Measurements from ENCODE around the gene ZC3H12A.

ZC3H12A gene

DNA sequence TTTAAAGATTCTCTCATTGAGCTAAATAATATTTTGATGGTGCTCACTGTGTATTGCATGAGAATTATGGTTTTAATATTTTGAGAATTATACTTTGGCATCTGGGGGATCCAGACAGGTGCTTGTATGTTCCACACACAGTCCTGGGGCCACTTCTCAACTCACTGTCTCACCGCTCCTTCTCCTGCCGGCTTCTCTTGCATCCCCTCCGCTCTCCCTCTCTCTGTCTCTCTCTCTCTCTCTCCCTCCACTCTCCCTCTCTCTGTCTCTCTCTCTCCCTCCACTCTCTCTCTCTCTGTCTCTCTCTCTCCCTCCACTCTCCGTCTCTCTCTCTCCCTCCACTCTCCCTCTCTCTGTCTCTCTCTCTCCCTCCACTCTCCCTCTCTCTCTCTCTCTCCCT, 32.2 kb upstream of the ZC3H12A start:
- Histone ChIP-seq H3K4me1 (ENCODE audit: insufficient read depth, low read length, severe bottlenecking) (no peaks in the 10 kb centered on the region), H3K4me2 (ENCODE audit: low read length) (no peak overlapping the region), H4K20me1 (ENCODE audit: insufficient read depth, low read length) (no peaks in the 10 kb centered on the region), H3K9me2 (ENCODE audit: low read depth, low read length) (no peaks in the 10 kb centered on the region), H3K4me3 (ENCODE audit: low read depth, low read length, poor library complexity, severe bottlenecking) (no peak overlapping the region), H3K27ac (ENCODE audit: low read depth, low read length, poor library complexity, severe bottlenecking) (no peak overlapping the region), H3K9ac (ENCODE audit: low read length) (no peak overlapping the region), H3F3A (ENCODE audit: insufficient read depth, low read length) (no peaks in the 10 kb centered on the region), H3K27me3 (ENCODE audit: insufficient read depth, low read length) (no peaks in the 10 kb centered on the region), H3K9me3 (ENCODE audit: low read length) (no peaks in the 10 kb centered on the region), H2AFZ (ENCODE audit: low read length) (no peak overlapping the region), H3K36me3 (ENCODE audit: insufficient read depth, low read length) (no peaks in the 10 kb centered on the region), H3K79me2 (ENCODE audit: insufficient read depth, low read length) (no peaks in the 10 kb centered on the region)
- TF ChIP-seq, protein P1, sequence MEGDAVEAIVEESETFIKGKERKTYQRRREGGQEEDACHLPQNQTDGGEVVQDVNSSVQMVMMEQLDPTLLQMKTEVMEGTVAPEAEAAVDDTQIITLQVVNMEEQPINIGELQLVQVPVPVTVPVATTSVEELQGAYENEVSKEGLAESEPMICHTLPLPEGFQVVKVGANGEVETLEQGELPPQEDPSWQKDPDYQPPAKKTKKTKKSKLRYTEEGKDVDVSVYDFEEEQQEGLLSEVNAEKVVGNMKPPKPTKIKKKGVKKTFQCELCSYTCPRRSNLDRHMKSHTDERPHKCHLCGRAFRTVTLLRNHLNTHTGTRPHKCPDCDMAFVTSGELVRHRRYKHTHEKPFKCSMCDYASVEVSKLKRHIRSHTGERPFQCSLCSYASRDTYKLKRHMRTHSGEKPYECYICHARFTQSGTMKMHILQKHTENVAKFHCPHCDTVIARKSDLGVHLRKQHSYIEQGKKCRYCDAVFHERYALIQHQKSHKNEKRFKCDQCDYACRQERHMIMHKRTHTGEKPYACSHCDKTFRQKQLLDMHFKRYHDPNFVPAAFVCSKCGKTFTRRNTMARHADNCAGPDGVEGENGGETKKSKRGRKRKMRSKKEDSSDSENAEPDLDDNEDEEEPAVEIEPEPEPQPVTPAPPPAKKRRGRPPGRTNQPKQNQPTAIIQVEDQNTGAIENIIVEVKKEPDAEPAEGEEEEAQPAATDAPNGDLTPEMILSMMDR (IDR thresholded peaks at IDR 0.05; ENCODE audit: low read length): no peak
- TF ChIP-seq EZH2 (IDR thresholded peaks at IDR 0.05; ENCODE audit: borderline replicate concordance, low read length): no peak

DNA sequence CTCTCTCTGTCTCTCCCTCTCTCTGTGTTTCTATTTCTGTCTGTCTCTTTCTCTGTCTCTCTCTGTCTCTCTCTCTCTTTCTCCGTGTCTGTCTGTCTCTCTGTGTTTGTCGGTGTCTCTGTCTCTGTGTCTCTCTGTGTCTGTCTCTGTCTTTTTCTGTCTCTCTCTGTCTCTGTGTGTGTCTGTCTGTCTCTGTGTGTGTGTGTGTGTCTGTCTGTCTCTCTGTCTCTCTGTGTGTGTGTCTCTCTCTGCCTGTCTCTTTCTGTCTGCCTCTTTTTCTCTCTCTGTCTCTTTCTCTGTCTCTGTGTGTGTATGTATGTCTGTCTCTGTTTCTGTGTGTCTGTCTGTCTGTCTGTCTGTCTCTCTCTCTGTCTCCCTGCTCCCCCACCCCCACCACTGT, 31.7 kb upstream of the ZC3H12A start:
- no peak overlapping the region for H3K27ac ChIP-seq (ENCODE audit: low read depth, low read length, poor library complexity, severe bottlenecking)
- no peak overlapping the region for H2AFZ ChIP-seq (ENCODE audit: low read length)
- H3K9me2 ChIP-seq (ENCODE audit: low read depth, low read length): no peaks in the 10 kb centered on the region
- no peaks in the 10 kb centered on the region for H3F3A ChIP-seq (ENCODE audit: insufficient read depth, low read length)
- no peaks in the 10 kb centered on the region for H3K4me1 ChIP-seq (ENCODE audit: insufficient read depth, low read length, severe bottlenecking)
- no peak overlapping the region for H3K9ac ChIP-seq (ENCODE audit: low read length)
- TF ChIP-seq EZH2 (IDR thresholded peaks at IDR 0.05; ENCODE audit: borderline replicate concordance, low read length): no peak
- TF ChIP-seq, protein P1 (IDR thresholded peaks at IDR 0.05; ENCODE audit: low read length): no peak
- H3K79me2 ChIP-seq (ENCODE audit: insufficient read depth, low read length): no peaks in the 10 kb centered on the region
- no peaks in the 10 kb centered on the region for H4K20me1 ChIP-seq (ENCODE audit: insufficient read depth, low read length)
- H3K4me3 ChIP-seq (ENCODE audit: low read depth, low read length, poor library complexity, severe bottlenecking): no peak overlapping the region
- H3K27me3 ChIP-seq (ENCODE audit: insufficient read depth, low read length): no peaks in the 10 kb centered on the region
- H3K36me3 ChIP-seq (ENCODE audit: insufficient read depth, low read length): no peaks in the 10 kb centered on the region
- no peaks in the 10 kb centered on the region for H3K9me3 ChIP-seq (ENCODE audit: low read length)
- H3K4me2 ChIP-seq (ENCODE audit: low read length): no peak overlapping the region

DNA sequence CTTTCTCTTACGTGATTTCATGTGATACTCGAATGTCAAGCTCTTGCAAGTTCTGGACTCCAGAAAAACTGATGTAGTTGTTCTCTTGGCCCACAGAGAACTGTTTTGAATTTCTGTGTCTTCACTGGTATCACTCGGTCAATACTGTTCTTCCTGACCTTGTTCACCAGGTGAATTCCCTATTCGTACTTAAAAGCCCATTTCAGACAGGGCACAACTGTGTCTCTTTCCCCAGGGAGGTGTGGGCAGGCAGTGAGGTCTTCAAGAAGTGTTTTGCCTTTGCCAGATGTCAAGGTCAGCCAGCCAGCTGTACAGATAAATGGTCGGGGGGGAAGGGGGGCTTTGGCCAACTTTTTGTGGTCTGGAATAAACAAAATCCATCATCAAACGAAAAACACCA, 27.5 kb upstream of the ZC3H12A start:
- H3K4me2 ChIP-seq (ENCODE audit: low read length): no peak overlapping the region
- H3K27me3 ChIP-seq (ENCODE audit: insufficient read depth, low read length): no peaks in the 10 kb centered on the region
- H3K9me3 ChIP-seq (ENCODE audit: low read length): no peaks in the 10 kb centered on the region

GRCh38 chr1:37448185-37448584, 26.2 kb upstream of the ZC3H12A start:
- H3K4me1 ChIP-seq (ENCODE audit: insufficient read depth, low read length, severe bottlenecking): peaks cover 4% of the 10 kb centered on the region
- no peak overlapping the region for H3K4me2 ChIP-seq (ENCODE audit: low read length)
- no peak overlapping the region for H2AFZ ChIP-seq (ENCODE audit: low read length)
- H3K9me2 ChIP-seq (ENCODE audit: low read depth, low read length): no peaks in the 10 kb centered on the region
- no peak for TF ChIP-seq EZH2 (IDR thresholded peaks at IDR 0.05; ENCODE audit: borderline replicate concordance, low read length)
- TF ChIP-seq, protein P1 (IDR thresholded peaks at IDR 0.05; ENCODE audit: low read length): no peak
- H3F3A ChIP-seq (ENCODE audit: insufficient read depth, low read length): no peaks in the 10 kb centered on the region
- H4K20me1 ChIP-seq (ENCODE audit: insufficient read depth, low read length): no peaks in the 10 kb centered on the region
- no peaks in the 10 kb centered on the region for H3K27me3 ChIP-seq (ENCODE audit: insufficient read depth, low read length)
- H3K9ac ChIP-seq (ENCODE audit: low read length): no peak overlapping the region
- H3K27ac ChIP-seq (ENCODE audit: low read depth, low read length, poor library complexity, severe bottlenecking): no peak overlapping the region
- no peaks in the 10 kb centered on the region for H3K79me2 ChIP-seq (ENCODE audit: insufficient read depth, low read length)
- H3K9me3 ChIP-seq (ENCODE audit: low read length): no peaks in the 10 kb centered on the region
- no peaks in the 10 kb centered on the region for H3K36me3 ChIP-seq (ENCODE audit: insufficient read depth, low read length)
- no peak overlapping the region for H3K4me3 ChIP-seq (ENCODE audit: low read depth, low read length, poor library complexity, severe bottlenecking)

More for the DNA sequence above, 27.5 kb upstream of the ZC3H12A start:
- Histone ChIP-seq H3K36me3 (ENCODE audit: insufficient read depth, low read length) (no peaks in the 10 kb centered on the region), H4K20me1 (ENCODE audit: insufficient read depth, low read length) (no peaks in the 10 kb centered on the region), H3K9me2 (ENCODE audit: low read depth, low read length) (no peaks in the 10 kb centered on the region), H3K27ac (ENCODE audit: low read depth, low read length, poor library complexity, severe bottlenecking) (no peak overlapping the region), H3K4me3 (ENCODE audit: low read depth, low read length, poor library complexity, severe bottlenecking) (no peak overlapping the region), H3K4me1 (ENCODE audit: insufficient read depth, low read length, severe bottlenecking) (peaks cover 4% of the 10 kb centered on the region), H3K79me2 (ENCODE audit: insufficient read depth, low read length) (no peaks in the 10 kb centered on the region), H2AFZ (ENCODE audit: low read length) (no peak overlapping the region), H3K9ac (ENCODE audit: low read length) (no peak overlapping the region), H3F3A (ENCODE audit: insufficient read depth, low read length) (no peaks in the 10 kb centered on the region)
- TF ChIP-seq EZH2 (IDR thresholded peaks at IDR 0.05; ENCODE audit: borderline replicate concordance, low read length): no peak

Data from OCI-LY1 (cell line).